ENCODE results near the gene F11R.

- TF ChIP-seq TAF1 (IDR thresholded peaks at IDR 0.05; ENCODE audit: borderline replicate concordance, low read depth, low read length) = no peak
- no peak for TF ChIP-seq POLR2A (IDR thresholded peaks at IDR 0.05; ENCODE audit: low read depth, low read length)
Measured at GRCh38 chr1:160978510-160978927, 42.4 kb downstream of the F11R start.

All from GM12892 (cell line).